GM18867 (cell line): Measurements from ENCODE around the gene ZNF154.

ENCODE experiments used
- ATAC-seq: cut with Tn5 transposase; IDR thresholded peaks from one replicate; pipeline ENCODE4 v1.9.1; 2021; ENCODE audit warnings: mild to moderate bottlenecking, moderate library complexity; ENCODE audit not compliant: unreplicated experiment

ZNF154 gene

GRCh38 chr19:57682226-57682766 lies 26.7 kb downstream of the ZNF154 start:
- no peak for ATAC-seq

GRCh38 chr19:57675881-57676280 lies 33.1 kb downstream of the ZNF154 start:
- ATAC-seq = no peak

GRCh38 chr19:57672466-57672865 lies 36.5 kb downstream of the ZNF154 start:
- ATAC-seq = no peak

GRCh38 chr19:57671124-57671895 lies 37.7 kb downstream of the ZNF154 start:
- ATAC-seq = no peak

- no peak for ATAC-seq
Measured at GRCh38 chr19:57668635-57669034, 40.4 kb downstream of the ZNF154 start, which contains the start of gene ZSCAN4. TSS of gene ZSCAN4 (plus strand) at chr19:57668935. CDS start at chr19:57676146, 7,211 bp downstream.

GRCh38 chr19:57667228-57667627 lies 41.8 kb downstream of the ZNF154 start:
- no peak for ATAC-seq

- ATAC-seq = no peak
Measured at GRCh38 chr19:57665261-57665806, 43.7 kb downstream of the ZNF154 start.

- no peak for ATAC-seq
Measured at GRCh38 chr19:57664269-57665127, 44.5 kb downstream of the ZNF154 start.

GRCh38 chr19:57656346-57656745 lies 52.7 kb downstream of the ZNF154 start:
- no peak for ATAC-seq

- ATAC-seq = no peak
Measured at GRCh38 chr19:57655443-57655842, 53.6 kb downstream of the ZNF154 start.

GRCh38 chr19:57653689-57654088 lies 55.3 kb downstream of the ZNF154 start:
- no peak for ATAC-seq

- no peak for ATAC-seq
Measured at GRCh38 chr19:57651654-57651996, 57.4 kb downstream of the ZNF154 start.

- ATAC-seq = no peak
Measured at GRCh38 chr19:57648331-57649003, 60.5 kb downstream of the ZNF154 start.
